Lower leg skin (tissue), 3 donors: Measurements from ENCODE around the gene GALNT2.

Experiments
- POLR2A ChIP-seq, 2 donors: fragments of 450-650 bp; IDR thresholded peaks; one replicate each; pipeline ENCODE4 v1.6.1; 2016 to 2017; ENCODE audit warnings: antibody characterized with exemption in 2 of 2, mild to moderate bottlenecking in 1 of 2, moderate library complexity in 1 of 2
- TF ChIP-seq, protein P1 (sequence below), 3 donors: fragments of 450-650 bp; IDR thresholded peaks; one replicate each; pipeline ENCODE4 v1.5.1; 2016; ENCODE audit warnings: antibody characterized with exemption in 3 of 3, mild to moderate bottlenecking in 3 of 3, moderate library complexity in 2 of 3

DNA sequence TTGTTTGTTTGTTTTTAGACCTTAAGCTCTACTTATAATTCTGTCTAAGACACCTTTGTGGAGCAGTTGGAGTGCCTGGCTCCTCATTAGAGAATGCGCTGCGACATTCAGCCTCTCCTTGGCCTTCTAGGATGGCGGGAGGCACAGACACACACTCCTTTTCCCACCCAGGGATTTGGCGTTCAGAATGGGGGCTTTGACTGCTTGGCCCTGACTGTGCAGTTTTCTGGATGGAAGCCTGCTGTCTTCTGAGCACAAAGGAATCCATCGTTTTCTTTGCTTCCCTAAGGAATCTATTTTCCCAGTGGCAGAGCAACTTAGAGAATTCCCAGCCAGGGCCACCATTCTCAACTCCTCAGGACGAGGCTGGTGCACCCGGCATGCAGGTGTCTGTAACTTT lies 83.6 kb downstream of the GALNT2 start:
- TF ChIP-seq, protein P1, sequence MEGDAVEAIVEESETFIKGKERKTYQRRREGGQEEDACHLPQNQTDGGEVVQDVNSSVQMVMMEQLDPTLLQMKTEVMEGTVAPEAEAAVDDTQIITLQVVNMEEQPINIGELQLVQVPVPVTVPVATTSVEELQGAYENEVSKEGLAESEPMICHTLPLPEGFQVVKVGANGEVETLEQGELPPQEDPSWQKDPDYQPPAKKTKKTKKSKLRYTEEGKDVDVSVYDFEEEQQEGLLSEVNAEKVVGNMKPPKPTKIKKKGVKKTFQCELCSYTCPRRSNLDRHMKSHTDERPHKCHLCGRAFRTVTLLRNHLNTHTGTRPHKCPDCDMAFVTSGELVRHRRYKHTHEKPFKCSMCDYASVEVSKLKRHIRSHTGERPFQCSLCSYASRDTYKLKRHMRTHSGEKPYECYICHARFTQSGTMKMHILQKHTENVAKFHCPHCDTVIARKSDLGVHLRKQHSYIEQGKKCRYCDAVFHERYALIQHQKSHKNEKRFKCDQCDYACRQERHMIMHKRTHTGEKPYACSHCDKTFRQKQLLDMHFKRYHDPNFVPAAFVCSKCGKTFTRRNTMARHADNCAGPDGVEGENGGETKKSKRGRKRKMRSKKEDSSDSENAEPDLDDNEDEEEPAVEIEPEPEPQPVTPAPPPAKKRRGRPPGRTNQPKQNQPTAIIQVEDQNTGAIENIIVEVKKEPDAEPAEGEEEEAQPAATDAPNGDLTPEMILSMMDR (IDR thresholded peaks at IDR 0.05) = no peak
- TF ChIP-seq POLR2A (IDR thresholded peaks at IDR 0.05) = no peak
